Measurements from ENCODE around the gene FARS2.
A peak's percentile ranks its signal among the peaks of the same experiment; 100 is the strongest.
"Not testable (repeated sequence)": the region's sequence is repeated elsewhere in the genome, so short reads cannot be mapped to it uniquely, and the experiment has no call there.

The FARS2 gene

GRCh38 chr6:5550631-5551030, 289.3 kb downstream of the FARS2 start:
- DNase-seq, result no peak

- DNase-seq, result no peak
Measured at GRCh38 chr6:5552243-5552642, 290.9 kb downstream of the FARS2 start.

- DNase-seq, result no peak
Measured at GRCh38 chr6:5553767-5554166, 292.5 kb downstream of the FARS2 start.

GRCh38 chr6:5554226-5554625, 292.9 kb downstream of the FARS2 start:
- DNase-seq, result no peak

- no peak for DNase-seq
Measured at GRCh38 chr6:5556011-5556410, 294.7 kb downstream of the FARS2 start.

GRCh38 chr6:5557506-5557905, 296.2 kb downstream of the FARS2 start:
- no peak for DNase-seq

GRCh38 chr6:5559651-5560050, 298.3 kb downstream of the FARS2 start:
- no peak for DNase-seq

GRCh38 chr6:5562277-5562676, 301.0 kb downstream of the FARS2 start:
- no peak for DNase-seq

- no peak for DNase-seq
Measured at GRCh38 chr6:5563086-5563485, 301.8 kb downstream of the FARS2 start.

GRCh38 chr6:5564746-5565145, 303.4 kb downstream of the FARS2 start:
- DNase-seq, result not testable (repeated sequence)

GRCh38 chr6:5565971-5566370, 304.7 kb downstream of the FARS2 start:
- DNase-seq, result no peak

- DNase-seq, result no peak
Measured at GRCh38 chr6:5566718-5567117, 305.4 kb downstream of the FARS2 start.

GRCh38 chr6:5567352-5567751, 306.0 kb downstream of the FARS2 start:
- DNase-seq, result no peak

GRCh38 chr6:5567890-5568289, 306.6 kb downstream of the FARS2 start:
- no peak for DNase-seq

- no peak for DNase-seq
Measured at GRCh38 chr6:5569491-5569890, 308.2 kb downstream of the FARS2 start.

- DNase-seq, result no peak
Measured at GRCh38 chr6:5570641-5571040, 309.3 kb downstream of the FARS2 start.

- peak; percentile 45 for DNase-seq
Measured at GRCh38 chr6:5580736-5581581, 319.6 kb downstream of the FARS2 start.

- DNase-seq, result no peak
Measured at GRCh38 chr6:5582762-5583161, 321.4 kb downstream of the FARS2 start.

- DNase-seq, result no peak
Measured at GRCh38 chr6:5583528-5583927, 322.2 kb downstream of the FARS2 start.

- peak; percentile 71 for DNase-seq
Measured at GRCh38 chr6:5584078-5584482, 322.8 kb downstream of the FARS2 start.

- no peak for DNase-seq
Measured at GRCh38 chr6:5587648-5588047, 326.3 kb downstream of the FARS2 start.

- DNase-seq, result no peak
Measured at GRCh38 chr6:5589422-5590141, 328.3 kb downstream of the FARS2 start.

GRCh38 chr6:5590187-5590586, 328.9 kb downstream of the FARS2 start:
- DNase-seq, result no peak

- DNase-seq, result no peak
Measured at GRCh38 chr6:5592886-5593519, 331.7 kb downstream of the FARS2 start.

Data from femur (tissue), 1 donor.